GM12873 (cell line): ENCODE results near the gene IKZF3.

ENCODE experiments used
- TF ChIP-seq, protein P1 (sequence below): IDR thresholded peaks from 2 replicates; pipeline ENCODE4 v1.5.1; 2012; ENCODE audit warnings: low read depth, mild to moderate bottlenecking, moderate library complexity, low read length, control low read depth; ENCODE audit not compliant: insufficient read depth; ENCODE audit errors: missing control alignments

The IKZF3 gene

DNA sequence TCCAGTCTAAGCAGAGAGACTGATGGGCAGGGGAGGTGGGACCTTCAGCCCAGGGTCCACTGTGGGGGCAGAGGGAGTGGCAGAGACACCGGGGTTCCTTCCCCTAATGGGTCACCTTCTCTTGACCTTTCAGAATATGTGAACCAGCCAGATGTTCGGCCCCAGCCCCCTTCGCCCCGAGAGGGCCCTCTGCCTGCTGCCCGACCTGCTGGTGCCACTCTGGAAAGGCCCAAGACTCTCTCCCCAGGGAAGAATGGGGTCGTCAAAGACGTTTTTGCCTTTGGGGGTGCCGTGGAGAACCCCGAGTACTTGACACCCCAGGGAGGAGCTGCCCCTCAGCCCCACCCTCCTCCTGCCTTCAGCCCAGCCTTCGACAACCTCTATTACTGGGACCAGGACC is 136.6 kb downstream of the IKZF3 start:
- TF ChIP-seq, protein P1, sequence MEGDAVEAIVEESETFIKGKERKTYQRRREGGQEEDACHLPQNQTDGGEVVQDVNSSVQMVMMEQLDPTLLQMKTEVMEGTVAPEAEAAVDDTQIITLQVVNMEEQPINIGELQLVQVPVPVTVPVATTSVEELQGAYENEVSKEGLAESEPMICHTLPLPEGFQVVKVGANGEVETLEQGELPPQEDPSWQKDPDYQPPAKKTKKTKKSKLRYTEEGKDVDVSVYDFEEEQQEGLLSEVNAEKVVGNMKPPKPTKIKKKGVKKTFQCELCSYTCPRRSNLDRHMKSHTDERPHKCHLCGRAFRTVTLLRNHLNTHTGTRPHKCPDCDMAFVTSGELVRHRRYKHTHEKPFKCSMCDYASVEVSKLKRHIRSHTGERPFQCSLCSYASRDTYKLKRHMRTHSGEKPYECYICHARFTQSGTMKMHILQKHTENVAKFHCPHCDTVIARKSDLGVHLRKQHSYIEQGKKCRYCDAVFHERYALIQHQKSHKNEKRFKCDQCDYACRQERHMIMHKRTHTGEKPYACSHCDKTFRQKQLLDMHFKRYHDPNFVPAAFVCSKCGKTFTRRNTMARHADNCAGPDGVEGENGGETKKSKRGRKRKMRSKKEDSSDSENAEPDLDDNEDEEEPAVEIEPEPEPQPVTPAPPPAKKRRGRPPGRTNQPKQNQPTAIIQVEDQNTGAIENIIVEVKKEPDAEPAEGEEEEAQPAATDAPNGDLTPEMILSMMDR, result no peak

DNA sequence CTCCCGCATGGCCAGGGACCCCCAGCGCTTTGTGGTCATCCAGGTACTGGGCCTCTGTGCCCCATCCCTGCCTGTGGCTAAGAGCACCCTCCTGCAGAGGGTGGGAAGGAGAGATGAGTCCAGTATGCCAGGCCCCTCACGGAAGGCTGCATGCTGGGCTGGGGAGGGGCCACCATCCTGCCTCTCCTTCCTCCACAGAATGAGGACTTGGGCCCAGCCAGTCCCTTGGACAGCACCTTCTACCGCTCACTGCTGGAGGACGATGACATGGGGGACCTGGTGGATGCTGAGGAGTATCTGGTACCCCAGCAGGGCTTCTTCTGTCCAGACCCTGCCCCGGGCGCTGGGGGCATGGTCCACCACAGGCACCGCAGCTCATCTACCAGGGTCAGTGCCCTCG is 137.5 kb downstream of the IKZF3 start:
- TF ChIP-seq, protein P1, result no peak

DNA sequence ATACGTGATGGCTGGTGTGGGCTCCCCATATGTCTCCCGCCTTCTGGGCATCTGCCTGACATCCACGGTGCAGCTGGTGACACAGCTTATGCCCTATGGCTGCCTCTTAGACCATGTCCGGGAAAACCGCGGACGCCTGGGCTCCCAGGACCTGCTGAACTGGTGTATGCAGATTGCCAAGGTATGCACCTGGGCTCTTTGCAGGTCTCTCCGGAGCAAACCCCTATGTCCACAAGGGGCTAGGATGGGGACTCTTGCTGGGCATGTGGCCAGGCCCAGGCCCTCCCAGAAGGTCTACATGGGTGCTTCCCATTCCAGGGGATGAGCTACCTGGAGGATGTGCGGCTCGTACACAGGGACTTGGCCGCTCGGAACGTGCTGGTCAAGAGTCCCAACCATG is 139.4 kb downstream of the IKZF3 start:
- TF ChIP-seq, protein P1, result no peak

DNA sequence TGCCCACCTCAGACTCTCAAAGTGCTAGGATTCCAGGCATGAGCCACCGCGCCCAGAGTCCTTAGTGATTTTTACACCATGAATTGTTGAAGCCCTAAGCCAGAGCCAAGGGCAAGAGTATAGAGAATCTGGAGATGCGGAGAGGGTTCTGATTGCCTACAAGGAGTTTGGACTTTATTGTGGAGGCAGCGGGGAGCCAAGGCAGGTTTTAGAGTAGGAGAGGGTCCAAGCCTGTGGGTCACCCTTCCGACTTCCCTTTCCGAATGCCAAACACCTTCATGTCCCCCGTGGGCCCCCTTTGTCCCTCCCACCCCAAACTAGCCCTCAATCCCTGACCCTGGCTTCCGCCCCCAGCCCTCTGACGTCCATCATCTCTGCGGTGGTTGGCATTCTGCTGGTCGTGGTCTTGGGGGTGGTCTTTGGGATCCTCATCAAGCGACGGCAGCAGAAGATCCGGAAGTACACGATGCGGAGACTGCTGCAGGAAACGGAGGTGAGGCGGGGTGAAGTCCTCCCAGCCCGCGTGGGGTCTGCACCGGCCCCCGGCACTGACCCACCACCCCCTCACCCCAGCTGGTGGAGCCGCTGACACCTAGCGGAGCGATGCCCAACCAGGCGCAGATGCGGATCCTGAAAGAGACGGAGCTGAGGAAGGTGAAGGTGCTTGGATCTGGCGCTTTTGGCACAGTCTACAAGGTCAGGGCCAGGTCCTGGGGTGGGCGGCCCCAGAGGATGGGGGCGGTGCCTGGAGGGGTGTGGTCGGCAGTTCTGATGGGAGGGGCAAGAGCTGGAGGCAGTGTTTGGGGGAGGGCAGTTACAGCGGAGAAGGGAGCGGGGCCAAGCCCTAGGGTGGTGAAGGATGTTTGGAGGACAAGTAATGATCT is 140.9 kb downstream of the IKZF3 start:
- TF ChIP-seq, protein P1, result no peak

DNA sequence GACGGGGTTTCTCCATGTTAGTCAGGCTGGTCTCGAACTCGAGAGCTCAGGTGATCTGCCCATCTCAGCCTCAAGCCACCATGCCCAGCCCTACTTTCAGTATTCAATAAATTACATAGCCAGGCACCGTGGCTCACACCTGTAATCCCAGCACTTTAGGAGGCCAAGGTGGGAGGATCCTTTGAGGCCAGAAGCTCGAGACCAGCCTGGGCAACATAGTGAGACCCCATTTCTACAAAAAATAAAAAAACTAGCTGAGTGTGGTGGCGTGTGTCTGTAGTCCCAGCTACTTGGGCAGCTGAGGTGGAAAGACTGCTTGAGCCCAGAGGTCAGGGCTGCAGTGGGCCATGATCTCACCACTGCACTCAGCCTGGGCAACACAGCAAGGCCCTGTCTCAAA is 142.0 kb downstream of the IKZF3 start:
- TF ChIP-seq, protein P1, result no peak

DNA sequence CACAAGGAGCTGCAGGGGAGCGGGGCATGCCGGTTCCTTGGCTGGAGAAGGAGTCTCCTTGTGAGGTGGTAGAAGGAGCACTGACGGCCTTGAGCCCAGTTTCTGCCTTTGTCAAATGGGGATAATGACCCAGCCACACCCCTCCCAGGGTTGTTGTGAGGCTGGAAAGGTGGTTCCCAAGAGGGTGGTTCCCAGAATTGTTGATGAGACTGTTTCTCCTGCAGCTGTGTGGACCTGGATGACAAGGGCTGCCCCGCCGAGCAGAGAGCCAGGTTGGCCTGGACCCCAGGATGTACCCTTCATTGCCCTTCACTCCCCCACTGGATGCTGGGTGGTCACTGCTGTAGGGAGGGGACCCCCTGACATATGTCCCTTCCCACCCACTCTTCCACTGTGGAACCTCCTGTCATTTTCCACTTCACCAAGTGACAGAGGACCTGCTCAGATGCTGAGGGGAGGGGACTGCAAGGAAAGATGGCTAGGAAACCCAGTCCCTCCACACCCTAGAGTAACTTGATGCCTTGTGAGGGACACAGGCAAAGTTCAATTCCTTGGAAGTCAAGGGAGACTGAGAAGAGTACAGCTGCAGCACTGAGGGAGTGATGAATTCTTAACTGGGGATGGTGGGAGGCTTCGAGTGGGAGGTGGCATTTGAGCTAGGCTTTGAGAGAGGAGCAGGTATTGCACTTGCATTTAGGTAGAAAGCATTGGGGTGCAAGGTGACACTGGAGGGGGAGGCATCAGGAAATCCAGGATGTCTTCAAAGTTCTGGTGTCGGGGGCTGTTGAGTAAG is 144.4 kb downstream of the IKZF3 start:
- TF ChIP-seq, protein P1, result no peak

DNA sequence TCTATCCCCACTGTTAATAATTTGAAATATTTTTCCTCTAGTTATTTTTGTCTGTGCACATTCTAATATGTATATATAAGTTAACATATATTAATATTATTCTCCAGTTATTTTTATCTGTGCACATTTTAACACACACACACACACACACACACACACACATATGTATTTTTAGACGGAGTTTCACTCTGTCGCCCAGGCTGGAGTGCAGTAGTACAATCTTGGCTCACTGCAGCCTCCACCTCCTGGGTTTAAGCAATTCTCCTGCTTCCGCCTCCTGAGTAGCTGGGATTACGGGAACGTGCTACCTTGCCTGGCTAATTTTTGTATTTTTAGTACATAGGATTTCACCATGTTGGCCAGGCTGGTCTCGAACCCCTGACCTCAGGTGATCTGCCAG is 146.5 kb downstream of the IKZF3 start:
- TF ChIP-seq, protein P1, result no peak
